Upper lobe of right lung (tissue), 1 donor: ENCODE results near the gene PIPOX. TPM values are rescaled to one million over a fixed set of nuclear protein-coding genes. Genes with fewer than 3 reads are reported as not detected.

ENCODE experiments used
- total RNA-seq: library from RNA; stranded (reverse); fragmentation: NEBNext Ultra II Directional; extraction: Animal tissue kit (Norgen Biotek cat#: 25700); gene quantifications from one replicate; pipeline ENCODE4 v1.2.1, GENCODE V29; 2021
- donor health status: DM: no; HTN: yes; CAD: no; lungs with severe emphysema.

PIPOX gene
- total RNA-seq, 1 donor from 2014 or later = 0.87 TPM

Other genes with a start within 250 kb of the PIPOX start
- gene FAM222B, start 200.4 kb upstream of the PIPOX start, total RNA-seq = 22.2 TPM
- 24.4 TPM for gene ERAL1, start 188.1 kb upstream of the PIPOX start, total RNA-seq
- 157 TPM for gene FLOT2, start 145.4 kb upstream of the PIPOX start, total RNA-seq
- 12.8 TPM for gene DHRS13, start 140.1 kb upstream of the PIPOX start, total RNA-seq
- gene PHF12, start 91.6 kb upstream of the PIPOX start, total RNA-seq = 40.0 TPM
- gene SEZ6, start 37.1 kb upstream of the PIPOX start, total RNA-seq = not detected
- gene MYO18A, start 137.3 kb downstream of the PIPOX start, total RNA-seq = 51.0 TPM
- not detected for gene CRYBA1, start 203.7 kb downstream of the PIPOX start, total RNA-seq